H1 (cell line): ENCODE measurements around the gene HPGDS. TPM values are rescaled to one million over a fixed set of nuclear protein-coding genes. Genes with fewer than 3 reads are reported as not detected.

Source experiments
- CTCF ChIA-PET: fragments of 300-600 bp; sonication (Branson Sonifier 250); formaldehyde crosslinking; loops from one replicate; lab custom pipeline; 2021; ENCODE audit not compliant: partially characterized antibody; lab: Charles Lee
- POLR2A ChIA-PET: fragments of 300-600 bp; sonication (Branson Sonifier 250); formaldehyde crosslinking; loops from one replicate; lab custom pipeline; 2021; ENCODE audit warnings: inconsistent platforms; ENCODE audit not compliant: partially characterized antibody; lab: Charles Lee
- DNase-seq, 2 experiments: peaks; one replicate each; pipeline versions ENCODE4 v3.0.0 to v3.0.0-alpha.2; 2010 to 2022; ENCODE audit warnings: low spot score in 2 of 2, low read depth in 1 of 2, mixed read lengths in 1 of 2
- FAIRE-seq: peaks from 2 replicates; lab custom pipeline; 2011; peaks lifted over from hg19 to GRCh38; lab: Jason Lieb, UNC
- H2AFZ ChIP-seq: 2 replicates; pipeline ENCODE4 v1.8.1; 2012; ENCODE audit warnings: low read length, inconsistent platforms
- H2AK5ac ChIP-seq: 2 replicates; pipeline ENCODE4 v1.6.1; 2013; ENCODE audit warnings: low read depth, low read length
- H2BK120ac ChIP-seq: replicated peaks from 2 replicates; pipeline ENCODE3; 2013; ENCODE audit warnings: low read depth, low read length, inconsistent platforms
- H2BK12ac ChIP-seq: 2 replicates; pipeline ENCODE4 v1.6.1; 2013; ENCODE audit warnings: low read depth, low read length
- H2BK15ac ChIP-seq: 2 replicates; pipeline ENCODE4 v1.6.1; 2013; ENCODE audit warnings: low read length
- H2BK20ac ChIP-seq: 2 replicates; pipeline ENCODE4 v1.6.1; 2013; ENCODE audit warnings: low read length
- H2BK5ac ChIP-seq: 2 replicates; pipeline ENCODE4 v1.6.1; 2013; ENCODE audit warnings: low read depth, low read length
- H3K14ac ChIP-seq: 2 replicates; pipeline ENCODE4 v1.6.1; 2013; ENCODE audit warnings: inconsistent platforms; ENCODE audit not compliant: insufficient read length
- H3K18ac ChIP-seq: 2 replicates; pipeline ENCODE4 v1.6.1; 2013; ENCODE audit warnings: low read length; ENCODE audit errors: extremely low read depth
- H3K23ac ChIP-seq: 2 replicates; pipeline ENCODE4 v1.6.1; 2013; ENCODE audit warnings: inconsistent platforms; ENCODE audit not compliant: insufficient read length
- H3K23me2 ChIP-seq: 2 replicates; pipeline ENCODE4 v1.6.1; 2013; ENCODE audit warnings: low read depth, low read length
- H3K27ac ChIP-seq: 2 replicates; pipeline ENCODE4 v1.6.1; 2011; ENCODE audit warnings: low read depth, low read length, inconsistent platforms
- H3K27me3 ChIP-seq, 4 experiments: replicated peaks in 1 of 4; 1 replicate in 1 of 4; 2 replicates in 3 of 4; pipeline versions ENCODE4 v1.6.1 to v1.8.1; 2011 to 2013; ENCODE audit warnings: low read length in 3 of 4, mild to moderate bottlenecking in 3 of 4, inconsistent platforms in 2 of 4, mixed read lengths in 2 of 4, moderate library complexity in 1 of 4; ENCODE audit not compliant: control insufficient read depth in 3 of 4, insufficient read depth in 3 of 4; ENCODE audit errors: extremely low read depth in 1 of 4
- H3K36me3 ChIP-seq, 4 experiments: 2 replicates each; pipeline versions ENCODE4 v1.6.1 to v1.8.1; 2011 to 2013; ENCODE audit warnings: mild to moderate bottlenecking in 4 of 4, low read length in 3 of 4, moderate library complexity in 2 of 4, control low read depth in 1 of 4, inconsistent platforms in 1 of 4; ENCODE audit not compliant: insufficient read depth in 4 of 4, control insufficient read depth in 2 of 4
- H3K4ac ChIP-seq: replicated peaks from 2 replicates; pipeline ENCODE3; 2013; ENCODE audit warnings: low read length, low read depth, mixed read lengths, inconsistent platforms; ENCODE audit not compliant: insufficient read length
- H3K4me1 ChIP-seq, 4 experiments: replicated peaks in 1 of 4; 1 replicate in 1 of 4; 2 replicates in 3 of 4; pipeline versions ENCODE4 v1.6.1 to v1.8.1; 2011 to 2013; ENCODE audit warnings: low read length in 3 of 4, inconsistent platforms in 2 of 4, mixed read lengths in 1 of 4; ENCODE audit not compliant: insufficient read depth in 4 of 4, control insufficient read depth in 3 of 4
- H3K4me2 ChIP-seq, 2 experiments: 2 replicates each; pipeline versions ENCODE4 v1.6.1 to v1.8.1; 2011 to 2013; ENCODE audit warnings: low read depth in 2 of 2, low read length in 2 of 2, control low read depth in 1 of 2, inconsistent platforms in 1 of 2, mild to moderate bottlenecking in 1 of 2; ENCODE audit not compliant: insufficient read depth in 1 of 2
- H3K4me3 ChIP-seq, 4 experiments: fragments of 200-600, 300-600 bp in 1 of 4; sonication (generic), shearing (Covaris generic), sonication (Bioruptor Twin) in 1 of 4; 2 replicates each; pipeline versions ENCODE4 v1.5.1 to v1.8.1; 2011 to 2016; ENCODE audit warnings: low read length in 4 of 4, low read depth in 3 of 4, control low read depth in 2 of 4, inconsistent platforms in 2 of 4, mild to moderate bottlenecking in 2 of 4, mixed read lengths in 1 of 4, moderate library complexity in 1 of 4; ENCODE audit not compliant: insufficient read depth in 2 of 4; ENCODE audit errors: extremely low read depth in 1 of 4
- H3K56ac ChIP-seq: replicated peaks from 2 replicates; pipeline ENCODE3; 2013; ENCODE audit warnings: low read depth, mild to moderate bottlenecking, mixed read lengths, low read length, inconsistent platforms; ENCODE audit not compliant: insufficient read length
- H3K79me1 ChIP-seq: 2 replicates; pipeline ENCODE4 v1.6.1; 2013; ENCODE audit warnings: low read depth, low read length, control low read depth
- H3K79me2 ChIP-seq, 2 experiments: 2 replicates each; pipeline versions ENCODE4 v1.6.1 to v1.8.1; 2012 to 2013; ENCODE audit warnings: low read length in 2 of 2, mild to moderate bottlenecking in 2 of 2, inconsistent platforms in 1 of 2; ENCODE audit not compliant: insufficient read depth in 2 of 2, control insufficient read depth in 1 of 2
- H3K9ac ChIP-seq, 4 experiments: replicated peaks in 1 of 4; 1 replicate in 1 of 4; 2 replicates in 3 of 4; pipeline versions ENCODE4 v1.6.1 to v1.8.1; 2011 to 2013; ENCODE audit warnings: low read depth in 3 of 4, low read length in 3 of 4, control low read depth in 2 of 4, mild to moderate bottlenecking in 2 of 4, moderate library complexity in 2 of 4, inconsistent platforms in 1 of 4; ENCODE audit errors: extremely low read depth in 1 of 4
- H3K9me3 ChIP-seq, 2 experiments: 2 replicates each; pipeline versions ENCODE4 v1.6.1 to v1.8.1; 2012 to 2013; ENCODE audit warnings: mild to moderate bottlenecking in 2 of 2, moderate library complexity in 2 of 2, control low read depth in 1 of 2, inconsistent platforms in 1 of 2, low read depth in 1 of 2, low read length in 1 of 2, mixed read lengths in 1 of 2; ENCODE audit not compliant: insufficient read depth in 2 of 2
- H4K20me1 ChIP-seq, 2 experiments: replicated peaks in 1 of 2; 2 replicates each; pipeline versions ENCODE3 to v1.8.1; 2011 to 2013; ENCODE audit warnings: inconsistent platforms in 2 of 2, low read length in 2 of 2, mild to moderate bottlenecking in 1 of 2; ENCODE audit not compliant: insufficient read depth in 2 of 2, control insufficient read depth in 1 of 2
- H4K5ac ChIP-seq: 2 replicates; pipeline ENCODE4 v1.6.1; 2013; ENCODE audit warnings: low read length, low read depth, mixed read lengths, inconsistent platforms; ENCODE audit not compliant: insufficient read length
- H4K8ac ChIP-seq: 2 replicates; pipeline ENCODE4 v1.8.0; 2013; ENCODE audit warnings: mild to moderate bottlenecking, moderate library complexity, low read length, inconsistent platforms; ENCODE audit not compliant: insufficient read depth; ENCODE audit errors: extremely low read depth
- H4K91ac ChIP-seq: replicated peaks from 2 replicates; pipeline ENCODE3; 2013; ENCODE audit warnings: low read length, mixed read lengths, inconsistent platforms; ENCODE audit not compliant: insufficient read length
- ATF2 ChIP-seq: IDR thresholded peaks from 2 replicates; pipeline ENCODE4 v1.6.1; 2012; ENCODE audit warnings: low read length, inconsistent platforms
- WGBS, 2 experiments: shearing (Covaris generic) in 1 of 2; methylation state at CpG; one replicate each; pipeline versions ENCODE4 v1.1.6 to v1.1.7; 2013 to 2015; ENCODE audit warnings: low lambda C conversion rate in 2 of 2, mixed read lengths in 2 of 2, inconsistent platforms in 1 of 2, low coverage in 1 of 2, missing lambda C conversion rate in 1 of 2; ENCODE audit not compliant: insufficient replicate concordance in 2 of 2, insufficient coverage in 1 of 2, insufficient read length in 1 of 2; ENCODE audit errors: extremely low coverage in 1 of 2, missing lambda C conversion rate in 1 of 2; 5-methylcytosine and 5-hydroxymethylcytosine counted together
- polyA plus RNA-seq, 7 experiments: library from polyadenylated mRNA; depleted of rRNA in 3 of 7; stranded (reverse) in 5 of 7; unstranded in 2 of 7; fragments of >200 nt in 5 of 7; fragments of 200-250 nt in 2 of 7; gene quantifications; 1 replicate in 5 of 7; 2 replicates in 1 of 7; 4 replicates in 1 of 7; pipeline versions ENCODE4 v1.2.1 to v1.2.3, GENCODE V29; 2011 to 2013; ENCODE audit warnings: missing spikeins in 2 of 7, mixed read lengths in 2 of 7
- total RNA-seq: library from RNA; stranded (reverse); fragmentation: NEBNext Ultra II Directional; extraction: Animal tissue kit (Norgen Biotek cat#: 25700); gene quantifications from 2 replicates; pipeline ENCODE4 v1.2.1, GENCODE V29; 2021

HPGDS gene
- total and polyA plus RNA-seq, 2 of the 8 experiments (the other 6 are each of a cell fraction or from before 2014, with no cell fraction given), result not detected

GRCh38 chr4:94378047-94378446, 35.4 kb upstream of the HPGDS start:
- Histone ChIP-seq H3K79me1 (no peaks in the 10 kb centered on the region), H2BK12ac (no peak overlapping the region), H4K20me1 (no peaks in the 10 kb centered on the region), H3K4me2 (no peak overlapping the region), H4K91ac (no peak overlapping the region), H3K4me1 (no peaks in the 10 kb centered on the region), H3K27ac (no peak overlapping the region), H3K27me3 (no peaks in the 10 kb centered on the region), H3K79me2 (no peaks in the 10 kb centered on the region), H2BK120ac (no peak overlapping the region), H3K4ac (no peak overlapping the region), H2AFZ (no peak overlapping the region), H3K18ac (no peak overlapping the region), H4K5ac (no peak overlapping the region), H4K8ac (no peak overlapping the region), H3K4me3 (no peak overlapping the region), H2BK5ac (no peak overlapping the region), H3K9ac (no peak overlapping the region), H3K9me3 (no peaks in the 10 kb centered on the region), H3K56ac (no peak overlapping the region), H3K36me3 (no peaks in the 10 kb centered on the region), H3K23me2 (no peaks in the 10 kb centered on the region), H2BK15ac (no peak overlapping the region), H3K23ac (no peak overlapping the region), H2BK20ac (no peak overlapping the region), H2AK5ac (no peak overlapping the region), H3K14ac (no peak overlapping the region)
- WGBS, 2 experiments, result 82% methylated on average over 3 of the region's 3 CpGs; no CpG with 5 or more reads in 1 of the 2 experiments
- ChIA-PET CTCF (interaction anchor here (0.6 to 1.6 kb wide), 5 partner anchors 12 to 73 kb away, joined by 3 to 8 read pairs (median 6); no protein-coding TSS in a partner anchor), POLR2A (interaction anchor here (1.5 kb wide), 1 partner anchor 75 kb away, joined by 4 read pairs; no protein-coding TSS in a partner anchor)
- FAIRE-seq, result no peak
- DNase-seq, result no peak
- TF ChIP-seq ATF2, result no peak
